Tibial nerve (tissue), 4 donors: ENCODE measurements around the gene PAPOLB. TPM values are rescaled to one million over a fixed set of nuclear protein-coding genes. Genes with fewer than 3 reads are reported as not detected.

Experiments
- DNase-seq, 2 donors: peaks; one replicate each; pipeline ENCODE4 v3.0.0-alpha.2; 2019; ENCODE audit warnings: low spot score in 2 of 2
- H3K27ac ChIP-seq, 4 donors: fragments of 200-600 bp; sonication (generic) in 3 of 4; one replicate each; pipeline ENCODE4 v1.5.1; 2017 to 2019; ENCODE audit warnings: mild to moderate bottlenecking in 1 of 4
- H3K27me3 ChIP-seq, 2 donors: fragments of 200-600 bp; sonication (generic) in 1 of 2; one replicate each; pipeline versions ENCODE4 v1.5.1 to v1.6.0; 2017 to 2019
- H3K36me3 ChIP-seq, 3 donors: fragments of 200-600 bp; sonication (generic); one replicate each; pipeline ENCODE4 v1.5.1; 2018 to 2019
- H3K4me1 ChIP-seq, 4 donors: fragments of 200-600 bp; sonication (generic) in 3 of 4; one replicate each; pipeline ENCODE4 v1.5.1; 2017 to 2019
- H3K4me3 ChIP-seq, 4 donors: fragments of 200-600 bp; sonication (generic) in 3 of 4; one replicate each; pipeline ENCODE4 v1.5.1; 2017 to 2019; ENCODE audit warnings: mild to moderate bottlenecking in 1 of 4, moderate library complexity in 1 of 4
- H3K9me3 ChIP-seq, 4 donors: fragments of 200-600 bp; sonication (generic) in 3 of 4; one replicate each; pipeline ENCODE4 v1.5.1; 2017 to 2019
- EP300 ChIP-seq, 2 donors: sonication (generic); formaldehyde crosslinking; IDR thresholded peaks; one replicate each; pipeline ENCODE4 v1.6.1; 2017; ENCODE audit warnings: antibody characterized with exemption in 2 of 2, mild to moderate bottlenecking in 1 of 2
- POLR2A ChIP-seq, 2 donors: fragments of 450-650 bp; IDR thresholded peaks; one replicate each; pipeline ENCODE4 v1.6.1; 2017; ENCODE audit warnings: antibody characterized with exemption in 2 of 2, mild to moderate bottlenecking in 2 of 2, moderate library complexity in 2 of 2
- WGBS, 2 donors: methylation state at CpG; one replicate each; pipeline ENCODE4 v1.1.5; 2018; 5-methylcytosine and 5-hydroxymethylcytosine counted together
- total RNA-seq, 4 donors: library from RNA; depleted of rRNA; stranded (reverse); fragments of >200 nt; gene quantifications; one replicate each; pipeline ENCODE4 v1.1.0, GENCODE V29; 2016
- TF ChIP-seq, protein P1 (sequence below), 5 experiments: fragments of 200-600 bp in 3 of 5; fragments of 450-650 bp in 2 of 5; sonication (generic) in 3 of 5; IDR thresholded peaks; one replicate each; pipeline ENCODE4 v1.5.1; 2016 to 2019; ENCODE audit warnings: antibody characterized with exemption in 5 of 5, mild to moderate bottlenecking in 3 of 5, moderate library complexity in 2 of 5

Gene PAPOLB
- total RNA-seq, 4 donors from 2014 or later: 1.4 to 2.4 (median 1.8) TPM

DNA sequence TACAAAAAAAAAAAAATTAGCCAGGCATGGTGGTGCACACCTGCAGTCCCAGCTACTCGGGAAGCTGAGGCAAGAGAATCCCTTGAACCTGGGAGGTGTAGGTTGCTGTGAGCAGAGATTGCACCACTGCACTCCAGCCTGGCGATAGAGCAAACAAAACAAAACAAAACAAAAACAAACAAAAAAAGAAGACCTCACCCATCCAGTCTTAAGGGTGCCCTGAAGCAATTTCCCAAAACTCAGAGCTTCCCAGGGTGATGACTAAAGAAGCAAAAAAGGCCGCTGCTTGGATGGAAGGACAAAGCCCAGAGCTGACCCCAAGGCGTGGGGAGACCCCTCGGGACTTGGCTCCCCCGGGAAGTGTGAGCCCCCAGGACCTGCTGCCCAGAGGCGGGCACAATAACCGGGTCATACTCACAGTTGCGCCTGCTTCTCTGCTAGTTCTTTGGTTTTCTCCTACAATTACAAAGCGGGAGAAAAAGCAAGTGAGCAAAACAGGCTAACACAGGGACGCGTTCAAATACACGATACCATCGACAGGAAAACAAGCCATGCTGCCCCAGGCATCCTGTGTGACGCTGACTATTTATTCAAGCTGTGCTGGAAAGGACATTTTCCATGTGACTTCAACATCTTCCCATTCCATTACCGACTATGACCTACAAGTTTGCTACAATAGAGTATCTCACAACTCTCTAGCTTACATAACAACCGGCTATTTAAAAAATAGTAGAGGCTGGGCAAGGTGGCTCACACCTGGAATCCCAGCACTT, 29.9 kb downstream of the PAPOLB start:
- Histone ChIP-seq H3K27ac (no peak overlapping the region), H3K9me3 (no peaks in the 10 kb centered on the region), H3K4me1 (peaks cover 0 to 5% (median 0%) of the 10 kb centered on the region in 4 donors), H3K36me3 (peaks cover 0 to 52% (median 0%) of the 10 kb centered on the region in 3 donors), H3K4me3 (no peak overlapping the region), H3K27me3 (no peaks in the 10 kb centered on the region)
- TF ChIP-seq POLR2A (IDR thresholded peaks at IDR 0.05) (no peak), EP300 (IDR thresholded peaks at IDR 0.05) (no peak)
- TF ChIP-seq, protein P1, sequence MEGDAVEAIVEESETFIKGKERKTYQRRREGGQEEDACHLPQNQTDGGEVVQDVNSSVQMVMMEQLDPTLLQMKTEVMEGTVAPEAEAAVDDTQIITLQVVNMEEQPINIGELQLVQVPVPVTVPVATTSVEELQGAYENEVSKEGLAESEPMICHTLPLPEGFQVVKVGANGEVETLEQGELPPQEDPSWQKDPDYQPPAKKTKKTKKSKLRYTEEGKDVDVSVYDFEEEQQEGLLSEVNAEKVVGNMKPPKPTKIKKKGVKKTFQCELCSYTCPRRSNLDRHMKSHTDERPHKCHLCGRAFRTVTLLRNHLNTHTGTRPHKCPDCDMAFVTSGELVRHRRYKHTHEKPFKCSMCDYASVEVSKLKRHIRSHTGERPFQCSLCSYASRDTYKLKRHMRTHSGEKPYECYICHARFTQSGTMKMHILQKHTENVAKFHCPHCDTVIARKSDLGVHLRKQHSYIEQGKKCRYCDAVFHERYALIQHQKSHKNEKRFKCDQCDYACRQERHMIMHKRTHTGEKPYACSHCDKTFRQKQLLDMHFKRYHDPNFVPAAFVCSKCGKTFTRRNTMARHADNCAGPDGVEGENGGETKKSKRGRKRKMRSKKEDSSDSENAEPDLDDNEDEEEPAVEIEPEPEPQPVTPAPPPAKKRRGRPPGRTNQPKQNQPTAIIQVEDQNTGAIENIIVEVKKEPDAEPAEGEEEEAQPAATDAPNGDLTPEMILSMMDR (IDR thresholded peaks at IDR 0.05): no peak
- 80 to 88% methylated on average over 17 of the region's 17 CpGs for WGBS, 2 donors
- DNase-seq: no peak

DNA sequence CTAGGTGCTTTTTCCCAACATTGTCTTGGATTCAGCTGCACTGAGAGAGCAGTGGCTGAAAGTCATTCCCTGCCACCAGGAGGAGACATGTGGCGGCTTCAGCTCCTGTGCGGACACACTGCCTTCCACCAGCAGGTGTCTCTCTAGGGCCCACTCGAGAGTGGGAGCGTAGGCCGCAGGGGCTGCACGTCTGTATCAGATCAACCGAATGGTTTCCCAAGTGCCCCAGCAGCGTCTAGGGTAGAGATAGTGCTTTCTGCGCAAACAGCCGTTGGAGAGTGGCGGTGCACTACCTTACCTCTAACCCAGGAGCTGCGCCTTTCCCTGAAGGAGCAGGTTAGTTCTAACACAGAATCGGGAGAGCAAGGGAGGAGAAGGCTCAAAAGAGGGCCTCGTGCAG, 31.7 kb downstream of the PAPOLB start:
- WGBS, 2 donors: 39 to 57% methylated on average over 11 to 14 of the region's 14 CpGs

DNA sequence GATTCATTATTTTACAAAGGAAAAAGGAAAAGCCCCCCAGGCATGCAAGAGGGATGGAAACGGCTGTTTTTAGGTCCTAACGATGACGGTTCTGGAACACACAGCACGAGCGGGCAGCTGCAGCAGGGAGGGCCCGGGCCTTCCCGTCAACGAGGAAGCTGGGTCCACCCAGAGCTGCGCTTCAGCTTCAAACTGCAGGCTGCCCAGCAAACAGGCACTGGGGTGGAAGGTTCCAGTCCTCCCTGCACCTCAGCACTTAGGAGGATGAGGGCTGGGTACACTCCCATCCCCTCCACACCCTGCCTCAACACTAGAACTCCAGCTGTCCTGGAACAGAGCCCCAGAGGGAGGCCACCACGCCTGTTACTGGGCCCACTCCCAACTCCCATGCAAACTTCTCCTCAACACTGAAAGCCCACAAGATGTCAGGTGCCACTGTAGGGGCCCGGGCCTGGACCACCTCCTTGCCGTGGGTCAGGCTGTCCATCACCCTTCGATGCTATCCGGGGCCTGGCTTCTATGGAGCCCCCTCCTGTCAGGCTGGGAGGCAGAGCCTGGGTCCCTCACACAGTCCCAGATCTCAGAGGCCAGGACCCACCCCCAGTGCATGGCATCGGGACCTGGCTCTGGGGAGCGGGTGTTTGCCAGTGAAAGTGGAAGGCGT, 33.0 kb downstream of the PAPOLB start:
- Histone ChIP-seq H3K36me3 (peaks cover 0 to 38% (median 0%) of the 10 kb centered on the region in 3 donors), H3K4me3 (no peak overlapping the region), H3K9me3 (no peaks in the 10 kb centered on the region), H3K27me3 (no peaks in the 10 kb centered on the region), H3K27ac (no peak overlapping the region), H3K4me1 (peaks cover 0 to 5% (median 0%) of the 10 kb centered on the region in 4 donors)
- no peak for TF ChIP-seq POLR2A (IDR thresholded peaks at IDR 0.05)
- DNase-seq: no peak
- 74 to 84% methylated on average over 9 to 17 of the region's 17 CpGs for WGBS, 2 donors

More for the DNA sequence above, 31.7 kb downstream of the PAPOLB start:
- Histone ChIP-seq H3K36me3 (peaks cover 0 to 41% (median 0%) of the 10 kb centered on the region in 3 donors), H3K4me1 (peaks cover 0 to 5% (median 0%) of the 10 kb centered on the region in 4 donors), H3K27me3 (no peaks in the 10 kb centered on the region), H3K9me3 (no peaks in the 10 kb centered on the region), H3K4me3 (no peak overlapping the region), H3K27ac (no peak overlapping the region)
- TF ChIP-seq, protein P1 (IDR thresholded peaks at IDR 0.05): peak; percentile 37 to 91 (median 79)
- TF ChIP-seq EP300 (IDR thresholded peaks at IDR 0.05): peak in 1 of 2 donors; percentile 43
- TF ChIP-seq POLR2A (IDR thresholded peaks at IDR 0.05): no peak
- peak; percentile 38 to 61 for DNase-seq

DNA sequence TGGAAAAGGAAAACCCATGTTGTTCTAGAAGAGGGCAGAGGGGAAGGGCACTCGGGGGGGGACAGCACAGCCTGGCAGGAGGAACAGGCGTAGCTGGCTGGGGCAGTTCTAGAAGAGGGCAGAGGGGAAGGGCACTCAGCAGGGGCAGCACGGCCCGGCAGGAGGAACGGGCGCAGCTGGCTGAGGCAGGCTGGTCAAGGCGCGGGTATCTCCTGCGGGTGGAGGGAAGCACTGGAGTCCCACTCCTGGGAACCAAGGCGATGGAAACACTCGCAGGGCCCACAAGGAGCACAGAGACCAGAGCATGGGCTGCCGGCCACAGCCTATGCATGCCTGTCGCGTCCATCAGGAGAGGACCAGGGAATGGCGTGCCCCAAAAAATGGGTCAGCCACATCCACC, 36.7 kb downstream of the PAPOLB start:
- 88 to 94% methylated on average over 13 to 14 of the region's 15 CpGs for WGBS, 2 donors
- Histone ChIP-seq H3K27me3 (no peaks in the 10 kb centered on the region), H3K4me3 (no peak overlapping the region), H3K9me3 (no peaks in the 10 kb centered on the region), H3K36me3 (peaks cover 0 to 28% (median 0%) of the 10 kb centered on the region in 3 donors), H3K4me1 (peaks cover 0 to 8% (median 0%) of the 10 kb centered on the region in 4 donors), H3K27ac (no peak overlapping the region)
- TF ChIP-seq EP300 (IDR thresholded peaks at IDR 0.05): no peak
- TF ChIP-seq, protein P1 (IDR thresholded peaks at IDR 0.05): no peak
- TF ChIP-seq POLR2A (IDR thresholded peaks at IDR 0.05): no peak
- DNase-seq: no peak

DNA sequence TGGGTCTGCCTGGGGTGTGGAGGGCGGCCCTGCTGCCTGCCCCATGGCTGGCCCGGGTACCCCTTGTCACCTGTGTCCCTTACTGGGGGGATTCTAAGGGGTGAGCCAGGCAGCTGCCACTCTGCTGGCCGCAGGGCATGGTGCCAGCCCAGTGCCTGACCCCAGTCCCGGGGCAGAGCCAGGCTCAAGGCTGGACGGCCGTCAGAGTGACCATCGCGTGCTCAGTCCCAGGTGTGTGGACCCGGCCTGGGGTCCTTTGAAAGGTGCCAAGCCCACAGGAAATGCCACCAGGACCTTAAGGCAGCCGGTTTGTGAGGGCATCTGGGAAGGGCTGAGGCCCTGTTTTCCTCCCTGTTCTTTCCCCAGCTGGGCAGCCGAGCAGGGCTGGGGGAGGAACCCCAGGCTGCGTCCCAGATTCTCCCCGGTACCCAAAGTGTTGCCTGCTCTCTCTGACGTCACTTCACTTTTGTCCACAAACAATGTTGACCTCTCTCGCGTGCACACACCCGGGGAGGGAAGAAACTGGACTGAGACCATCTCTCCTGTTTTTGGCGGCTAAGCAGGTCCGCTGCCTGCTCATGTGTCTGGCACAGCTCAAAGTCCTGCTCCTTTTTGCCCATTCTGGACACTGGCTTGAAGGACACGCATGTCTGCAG, 37.6 kb downstream of the PAPOLB start:
- 78 to 80% methylated on average over 16 to 18 of the region's 20 CpGs for WGBS, 2 donors
- no peaks in the 10 kb centered on the region for H3K27me3 ChIP-seq
- H3K27ac ChIP-seq: no peak overlapping the region
- H3K36me3 ChIP-seq: peaks cover 0 to 28% (median 0%) of the 10 kb centered on the region in 3 donors
- H3K9me3 ChIP-seq: no peaks in the 10 kb centered on the region
- no peak overlapping the region for H3K4me3 ChIP-seq
- DNase-seq: no peak
- H3K4me1 ChIP-seq: peaks cover 0 to 15% (median 0%) of the 10 kb centered on the region in 4 donors
- TF ChIP-seq, protein P1 (IDR thresholded peaks at IDR 0.05): no peak
- no peak for TF ChIP-seq POLR2A (IDR thresholded peaks at IDR 0.05)
- TF ChIP-seq EP300 (IDR thresholded peaks at IDR 0.05): no peak
